Fibroblast of mammary gland (primary cell): ENCODE data around the gene FCHSD2.
"Not testable (repeated sequence)": the region's sequence is repeated elsewhere in the genome, so short reads cannot be mapped to it uniquely, and the experiment has no call there.

ENCODE experiments used
- DNase-seq: peaks from one replicate; pipeline ENCODE4 v3.0.0-alpha.2; 2010; ENCODE audit warnings: low read depth
- H3K4me3 ChIP-seq: 2 replicates; pipeline ENCODE4 v1.5.1; 2011; ENCODE audit warnings: low read depth, mild to moderate bottlenecking, low read length, moderate library complexity; ENCODE audit not compliant: control insufficient read depth
- TF ChIP-seq, protein P1 (sequence below): conservative IDR thresholded peaks from 2 replicates; pipeline ENCODE4 v1.5.1; 2011; ENCODE audit warnings: low read depth, low read length, inconsistent platforms; ENCODE audit not compliant: control insufficient read depth, insufficient read depth

FCHSD2 gene

DNA sequence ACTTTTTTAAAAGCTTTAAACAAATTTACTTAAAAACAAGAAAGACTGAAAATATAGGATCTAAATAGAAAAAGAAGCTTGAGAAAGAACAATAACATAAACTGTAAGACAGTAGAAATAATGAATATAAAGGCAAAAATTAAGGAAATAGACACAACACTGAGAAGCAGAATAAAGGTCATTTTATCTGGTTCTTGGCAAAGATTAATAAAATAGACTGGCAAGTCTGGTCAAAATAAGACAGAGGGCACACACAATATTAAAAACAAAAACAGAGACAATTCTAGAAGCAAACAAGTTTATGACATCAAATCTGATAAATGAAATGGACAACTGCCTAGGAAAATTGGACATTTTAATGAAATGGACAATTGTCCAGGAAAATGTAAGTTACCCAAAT, 222.1 kb downstream of the FCHSD2 start:
- H3K4me3 ChIP-seq, result no peak overlapping the region
- no peak for DNase-seq
- TF ChIP-seq, protein P1, sequence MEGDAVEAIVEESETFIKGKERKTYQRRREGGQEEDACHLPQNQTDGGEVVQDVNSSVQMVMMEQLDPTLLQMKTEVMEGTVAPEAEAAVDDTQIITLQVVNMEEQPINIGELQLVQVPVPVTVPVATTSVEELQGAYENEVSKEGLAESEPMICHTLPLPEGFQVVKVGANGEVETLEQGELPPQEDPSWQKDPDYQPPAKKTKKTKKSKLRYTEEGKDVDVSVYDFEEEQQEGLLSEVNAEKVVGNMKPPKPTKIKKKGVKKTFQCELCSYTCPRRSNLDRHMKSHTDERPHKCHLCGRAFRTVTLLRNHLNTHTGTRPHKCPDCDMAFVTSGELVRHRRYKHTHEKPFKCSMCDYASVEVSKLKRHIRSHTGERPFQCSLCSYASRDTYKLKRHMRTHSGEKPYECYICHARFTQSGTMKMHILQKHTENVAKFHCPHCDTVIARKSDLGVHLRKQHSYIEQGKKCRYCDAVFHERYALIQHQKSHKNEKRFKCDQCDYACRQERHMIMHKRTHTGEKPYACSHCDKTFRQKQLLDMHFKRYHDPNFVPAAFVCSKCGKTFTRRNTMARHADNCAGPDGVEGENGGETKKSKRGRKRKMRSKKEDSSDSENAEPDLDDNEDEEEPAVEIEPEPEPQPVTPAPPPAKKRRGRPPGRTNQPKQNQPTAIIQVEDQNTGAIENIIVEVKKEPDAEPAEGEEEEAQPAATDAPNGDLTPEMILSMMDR, result no peak

DNA sequence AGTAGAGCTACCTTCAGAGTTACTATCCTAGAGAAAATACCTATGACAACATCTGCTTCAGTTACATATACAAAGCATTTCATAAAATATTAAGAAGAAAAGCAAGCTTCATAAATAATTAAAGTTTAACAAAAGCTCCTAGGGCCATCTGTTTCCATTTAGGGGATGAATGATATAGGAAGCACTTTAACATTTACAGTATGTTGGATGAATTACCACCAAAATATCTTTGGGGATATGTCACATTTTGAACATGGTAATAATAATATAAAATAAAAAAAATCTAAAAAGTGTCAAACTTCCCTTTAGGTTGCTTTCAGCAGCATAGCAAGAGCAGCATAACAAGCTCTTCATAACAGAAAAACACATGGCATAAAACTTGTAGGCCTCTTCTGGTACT, 223.3 kb downstream of the FCHSD2 start:
- TF ChIP-seq, protein P1, result no peak
- no peak overlapping the region for H3K4me3 ChIP-seq
- peak; percentile 31 for DNase-seq

DNA sequence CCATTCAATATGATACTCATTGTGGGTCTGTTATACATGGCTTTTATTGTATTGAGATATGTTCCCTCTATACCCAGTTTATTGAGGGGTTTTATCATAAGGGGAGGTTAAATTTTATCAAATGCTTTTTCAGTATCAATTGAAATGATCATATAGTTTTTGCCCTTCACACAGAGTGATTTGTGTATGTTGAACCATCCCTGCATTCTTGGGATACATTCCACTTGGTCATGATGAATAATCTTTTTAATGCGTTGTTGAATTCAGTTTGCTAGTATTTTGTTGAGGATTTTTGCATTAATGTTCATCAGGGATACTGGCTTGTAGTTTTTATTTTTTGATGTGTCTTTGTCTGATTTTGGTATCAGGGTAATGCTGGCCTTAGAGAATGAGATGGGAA, 229.9 kb downstream of the FCHSD2 start:
- DNase-seq, result no peak
- TF ChIP-seq, protein P1, result no peak
- H3K4me3 ChIP-seq, result no peak overlapping the region

DNA sequence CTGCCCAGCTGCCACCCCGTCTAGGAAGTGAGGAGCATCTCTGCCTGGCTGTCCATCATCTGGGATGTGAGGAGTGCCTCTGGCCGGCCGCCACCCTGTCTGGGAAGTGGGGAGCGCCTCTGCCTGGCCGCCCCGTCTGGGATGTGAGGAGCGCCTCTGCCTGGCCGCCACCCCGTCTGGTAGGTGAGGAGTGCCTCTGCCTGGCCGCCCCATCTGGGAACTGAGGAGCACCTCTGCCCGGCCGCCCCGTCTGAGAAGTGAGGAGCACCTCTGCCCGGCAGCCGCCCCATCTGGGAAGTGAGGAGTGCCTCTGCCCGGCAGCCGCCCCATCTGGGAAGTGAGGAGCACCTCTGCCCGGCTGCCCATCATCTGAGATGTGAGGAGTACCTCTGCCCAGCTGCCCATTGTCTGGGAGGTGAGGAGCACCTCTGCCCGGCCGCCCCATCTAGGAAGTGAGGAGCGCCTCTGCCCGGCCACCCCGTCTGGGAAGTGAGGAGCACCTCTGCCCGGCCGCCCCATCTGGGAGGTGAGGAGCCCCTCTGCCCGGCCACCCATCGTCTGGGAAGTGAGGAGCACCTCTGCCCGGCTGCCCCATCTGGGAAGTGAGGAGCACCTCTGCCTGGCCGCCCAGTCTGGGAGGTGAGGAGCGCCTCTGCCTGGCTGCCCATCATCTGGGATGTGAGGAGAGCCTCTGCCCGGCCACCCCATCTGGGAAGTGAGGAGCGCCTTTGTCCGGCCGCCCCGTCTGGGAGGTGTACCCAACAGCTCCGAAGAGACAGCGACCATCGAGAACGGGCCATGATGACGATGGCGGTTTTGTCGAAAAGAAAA, 232.3 kb downstream of the FCHSD2 start:
- H3K4me3 ChIP-seq, DNase-seq: not testable (repeated sequence)

DNA sequence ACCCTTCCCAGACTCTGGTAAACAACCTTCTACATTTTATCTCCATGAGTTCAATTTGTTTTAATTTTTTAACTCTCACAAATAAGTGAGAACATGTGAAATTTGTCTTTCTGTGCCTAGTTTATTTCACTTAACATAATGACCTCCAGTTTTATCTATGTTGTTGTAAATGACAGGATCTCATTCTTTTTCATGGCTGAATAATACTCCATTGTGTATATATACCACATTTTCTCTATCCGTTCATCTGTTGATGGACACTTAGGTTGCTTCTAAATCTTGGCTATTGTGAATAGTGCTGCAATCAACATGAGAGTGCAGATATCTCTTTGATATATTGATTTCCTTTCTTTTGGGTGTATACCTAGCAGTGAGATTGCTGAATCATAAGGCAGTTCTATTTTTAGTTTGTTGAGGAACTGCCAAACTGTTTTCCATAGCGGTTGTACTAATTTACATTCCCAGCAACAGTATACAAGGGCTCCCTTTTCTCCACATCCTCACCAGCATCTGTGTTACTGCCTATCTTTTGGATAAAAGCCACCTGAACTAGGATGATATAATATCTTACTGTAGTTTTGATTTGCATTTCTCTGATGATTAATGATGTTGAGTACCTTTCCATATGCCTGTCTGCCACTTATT, 234.0 kb downstream of the FCHSD2 start:
- peak; percentile 17 for DNase-seq
- TF ChIP-seq, protein P1, result no peak

DNA sequence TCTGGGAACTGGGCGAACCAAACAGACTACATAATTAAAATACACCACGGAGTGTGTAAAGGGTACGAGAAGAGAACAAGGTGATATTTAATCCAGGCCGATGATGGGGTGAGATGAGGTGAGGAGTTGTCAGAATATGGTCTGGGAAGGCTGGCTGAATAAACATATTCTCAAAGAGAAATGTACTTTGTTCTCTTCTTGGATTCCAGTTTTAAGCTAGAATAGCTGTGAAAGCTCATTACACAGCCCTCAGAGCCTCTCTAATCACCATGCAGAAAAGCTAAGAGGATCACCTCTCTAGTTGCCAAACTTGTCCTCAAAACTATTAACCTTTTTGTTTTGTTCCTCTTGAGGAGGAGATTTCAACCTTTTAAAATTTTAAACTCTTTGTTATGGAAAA, 238.1 kb downstream of the FCHSD2 start:
- TF ChIP-seq, protein P1, result no peak
- H3K4me3 ChIP-seq, result no peak overlapping the region
- no peak for DNase-seq

More for the DNA sequence above, 234.0 kb downstream of the FCHSD2 start:
- H3K4me3 ChIP-seq, result no peak overlapping the region

DNA sequence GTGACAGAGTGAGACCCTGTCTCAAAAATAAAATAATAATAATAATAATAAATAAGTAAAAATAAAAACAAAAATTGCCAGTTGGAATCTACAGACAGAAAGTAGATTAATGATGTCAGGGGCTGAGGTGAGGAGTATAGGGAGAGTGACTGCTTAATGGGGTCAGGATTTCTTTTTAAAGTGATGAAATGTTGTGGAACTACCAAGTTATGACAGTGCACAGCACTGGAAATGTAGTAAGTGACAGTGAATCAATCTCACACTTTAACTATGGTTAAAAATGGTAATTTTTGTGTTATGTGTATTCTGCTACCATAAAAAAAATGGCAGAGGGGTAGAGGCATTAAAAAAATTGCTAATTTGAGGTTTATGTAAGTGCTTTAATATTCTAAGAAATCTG, 240.7 kb downstream of the FCHSD2 start:
- no peak for DNase-seq
- no peak overlapping the region for H3K4me3 ChIP-seq
- TF ChIP-seq, protein P1, result no peak
